Gastrocnemius medialis (tissue), 4 donors: ENCODE data around the gene DPYD. TPM values are rescaled to one million over a fixed set of nuclear protein-coding genes. Genes with fewer than 3 reads are reported as not detected.

ENCODE experiments used
- ATAC-seq, 2 donors: fragments of 150-250 bp; one replicate each; pipeline ENCODE4 v1.9.1; 2016
- DNase-seq, 2 donors: peaks; one replicate each; pipeline ENCODE4 v3.0.0-alpha.2; 2019
- H3K27ac ChIP-seq, 4 donors: fragments of 200-600 bp; sonication (generic); 1 replicate in 1 of 4; 2 replicates in 3 of 4; pipeline ENCODE4 v1.5.1; 2016 to 2018; ENCODE audit warnings: mild to moderate bottlenecking in 2 of 4, moderate library complexity in 1 of 4
- H3K27me3 ChIP-seq, 3 donors: fragments of 200-600 bp; sonication (generic) in 2 of 3; 1 replicate in 1 of 3; 2 replicates in 2 of 3; pipeline versions ENCODE4 v1.5.1 to v1.6.0; 2016 to 2019; ENCODE audit warnings: mild to moderate bottlenecking in 1 of 3, moderate library complexity in 1 of 3
- H3K36me3 ChIP-seq, 2 donors: fragments of 200-600 bp; sonication (generic) in 1 of 2; one replicate each; pipeline ENCODE4 v1.5.1; 2017 to 2018
- H3K4me1 ChIP-seq, 2 donors: fragments of 200-600 bp; sonication (generic) in 1 of 2; one replicate each; pipeline ENCODE4 v1.5.1; 2016 to 2017; ENCODE audit warnings: mild to moderate bottlenecking in 2 of 2
- H3K4me3 ChIP-seq, 4 donors: fragments of 200-600 bp; sonication (generic) in 3 of 4; 1 replicate in 1 of 4; 2 replicates in 3 of 4; pipeline ENCODE4 v1.5.1; 2016 to 2019; ENCODE audit warnings: mild to moderate bottlenecking in 2 of 4
- H3K9me3 ChIP-seq, 3 donors: fragments of 200-600 bp; sonication (generic) in 2 of 3; 1 replicate in 1 of 3; 2 replicates in 2 of 3; pipeline ENCODE4 v1.5.1; 2016 to 2019
- POLR2A ChIP-seq, 2 donors: fragments of 450-650 bp; IDR thresholded peaks; one replicate each; pipeline ENCODE4 v1.6.1; 2017; ENCODE audit warnings: antibody characterized with exemption in 2 of 2, mild to moderate bottlenecking in 2 of 2, moderate library complexity in 2 of 2
- in situ Hi-C, 4 donors: fragments of 200-750 bp; cut with MboI; loops; one replicate each; pipeline versions ENCODE4 v1.15.0 to v1.8.0; 2017; ENCODE audit warnings: low sequenced_read_pairs in 4 of 4
- intact Hi-C: fragments of 100-400 bp; cut with DNase I; formaldehyde crosslinking; loops from one replicate; pipeline ENCODE4 v1.15.1; 2023; ENCODE audit warnings: low total_unique reads
- total RNA-seq, 4 donors: library from RNA; depleted of rRNA; stranded (reverse); fragments of >200 nt; gene quantifications; one replicate each; pipeline versions ENCODE4 v1.1.0 to v1.2.3, GENCODE V29; 2016
- TF ChIP-seq, protein P1 (sequence below), 5 experiments: fragments of 450-650 bp in 3 of 5; fragments of 200-600 bp in 2 of 5; sonication (generic) in 2 of 5; IDR thresholded peaks in 4 of 5; conservative IDR thresholded peaks in 1 of 5; 1 replicate in 4 of 5; 2 replicates in 1 of 5; pipeline ENCODE4 v1.5.1; 2016 to 2019; ENCODE audit warnings: antibody characterized with exemption in 5 of 5, mild to moderate bottlenecking in 3 of 5, moderate library complexity in 3 of 5

Gene DPYD
- total RNA-seq, 4 donors from 2014 or later, result 4.6 to 13.9 (median 9.1) TPM

DNA sequence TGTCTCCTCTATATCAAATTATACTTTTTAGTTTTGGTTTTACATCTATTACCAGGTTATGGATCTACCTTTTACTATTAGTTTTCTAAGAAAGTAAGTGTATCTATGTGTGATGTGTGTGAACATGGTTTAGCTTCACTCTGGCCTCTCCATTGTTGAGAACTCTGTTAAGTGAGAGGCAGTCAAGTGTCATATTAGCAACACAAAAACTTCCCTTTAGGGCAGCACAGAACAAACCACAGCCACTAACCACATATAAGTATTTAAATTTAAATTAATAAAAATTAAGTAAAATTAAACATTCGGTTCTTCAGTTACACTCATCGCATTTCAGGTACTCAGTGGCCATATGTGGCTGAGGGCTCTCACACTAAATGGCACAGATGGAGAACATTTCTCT, 96.6 kb downstream of the DPYD start:
- in situ Hi-C loops, result no loop called here
- intact Hi-C loops, result loop anchor here (5.0 kb wide), 1 partner anchor 687 kb away; no protein-coding TSS in a partner anchor
- Histone ChIP-seq H3K36me3 (no peaks in the 10 kb centered on the region), H3K4me1 (peaks cover 0 to 5% of the 10 kb centered on the region in 2 donors), H3K9me3 (no peaks in the 10 kb centered on the region), H3K27ac (no peak overlapping the region), H3K4me3 (no peak overlapping the region), H3K27me3 (no peaks in the 10 kb centered on the region)
- DNase-seq, result no peak
- TF ChIP-seq POLR2A (IDR thresholded peaks at IDR 0.05), result no peak
- TF ChIP-seq, protein P1, sequence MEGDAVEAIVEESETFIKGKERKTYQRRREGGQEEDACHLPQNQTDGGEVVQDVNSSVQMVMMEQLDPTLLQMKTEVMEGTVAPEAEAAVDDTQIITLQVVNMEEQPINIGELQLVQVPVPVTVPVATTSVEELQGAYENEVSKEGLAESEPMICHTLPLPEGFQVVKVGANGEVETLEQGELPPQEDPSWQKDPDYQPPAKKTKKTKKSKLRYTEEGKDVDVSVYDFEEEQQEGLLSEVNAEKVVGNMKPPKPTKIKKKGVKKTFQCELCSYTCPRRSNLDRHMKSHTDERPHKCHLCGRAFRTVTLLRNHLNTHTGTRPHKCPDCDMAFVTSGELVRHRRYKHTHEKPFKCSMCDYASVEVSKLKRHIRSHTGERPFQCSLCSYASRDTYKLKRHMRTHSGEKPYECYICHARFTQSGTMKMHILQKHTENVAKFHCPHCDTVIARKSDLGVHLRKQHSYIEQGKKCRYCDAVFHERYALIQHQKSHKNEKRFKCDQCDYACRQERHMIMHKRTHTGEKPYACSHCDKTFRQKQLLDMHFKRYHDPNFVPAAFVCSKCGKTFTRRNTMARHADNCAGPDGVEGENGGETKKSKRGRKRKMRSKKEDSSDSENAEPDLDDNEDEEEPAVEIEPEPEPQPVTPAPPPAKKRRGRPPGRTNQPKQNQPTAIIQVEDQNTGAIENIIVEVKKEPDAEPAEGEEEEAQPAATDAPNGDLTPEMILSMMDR (IDR thresholded peaks at IDR 0.05 in 4 of 5, conservative IDR thresholded peaks at IDR 0.05 in 1 of 5), result no peak
- ATAC-seq, result no peak

DNA sequence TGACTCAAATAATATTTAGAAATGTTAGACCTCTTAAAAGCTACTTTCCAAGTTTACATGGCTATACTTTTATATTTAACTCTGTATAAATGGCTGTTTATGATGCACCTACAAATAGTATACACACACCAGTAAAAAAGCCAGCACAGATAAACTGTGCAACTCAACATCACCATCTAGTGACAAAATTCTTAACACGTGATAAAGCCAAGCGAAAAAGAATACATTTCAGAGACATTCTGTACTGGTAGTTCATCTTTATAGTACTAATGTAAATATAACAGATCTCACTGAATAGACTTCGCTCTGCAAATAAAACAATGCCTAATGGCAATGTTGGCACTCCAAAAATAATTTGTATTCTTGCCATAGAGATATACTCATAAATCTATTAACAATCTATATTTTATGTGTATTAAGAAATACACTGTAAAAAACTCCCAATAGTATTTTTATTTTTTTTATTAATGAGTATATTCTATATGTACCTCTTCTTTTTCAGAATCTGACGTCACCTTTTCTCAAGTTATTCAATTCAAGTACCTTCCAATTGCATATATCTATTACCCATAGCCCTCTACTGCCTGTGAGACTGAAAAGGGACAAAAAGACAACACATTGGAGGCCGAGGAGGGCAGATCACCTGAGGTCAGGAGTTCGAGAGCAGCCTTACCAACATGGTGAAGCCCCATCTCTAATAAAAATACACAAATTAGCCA, 100.2 kb downstream of the DPYD start:
- in situ Hi-C loops (no loop called here), intact Hi-C loops (loop anchor here (5.0 kb wide), 1 partner anchor 683 kb away; no protein-coding TSS in a partner anchor)
- no peaks in the 10 kb centered on the region for H3K27me3 ChIP-seq
- ATAC-seq, result peak in 1 of 2 donors; percentile 56
- no peaks in the 10 kb centered on the region for H3K36me3 ChIP-seq
- DNase-seq, result no peak
- H3K4me1 ChIP-seq, result peaks cover 0 to 5% of the 10 kb centered on the region in 2 donors
- peaks cover 0 to 2% (median 0%) of the 10 kb centered on the region in 3 donors for H3K9me3 ChIP-seq
- TF ChIP-seq POLR2A (IDR thresholded peaks at IDR 0.05), result no peak
- TF ChIP-seq, protein P1 (IDR thresholded peaks at IDR 0.05 in 4 of 5, conservative IDR thresholded peaks at IDR 0.05 in 1 of 5), result peak in 4 of 5 experiments; percentile 28 to 47 (median 34)
- no peak overlapping the region for H3K4me3 ChIP-seq
- no peak overlapping the region for H3K27ac ChIP-seq

DNA sequence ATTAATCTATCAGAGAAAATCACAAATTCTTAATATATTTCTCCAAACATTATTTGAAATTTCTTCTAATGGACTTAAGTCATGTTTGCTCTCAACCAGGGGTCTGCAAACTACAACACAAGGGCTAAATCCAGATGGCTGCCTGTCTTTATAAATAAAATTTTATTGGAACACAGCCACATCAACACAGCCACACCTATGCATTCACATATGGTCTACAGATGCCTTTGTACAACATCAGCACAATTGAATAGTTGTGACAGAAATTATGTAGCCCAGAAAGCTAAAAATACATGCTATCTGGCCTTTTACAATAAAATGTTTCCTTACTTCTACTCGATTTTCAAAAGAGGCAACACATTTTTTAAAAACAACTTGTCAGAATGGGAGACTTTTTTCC, 103.9 kb downstream of the DPYD start:
- Histone ChIP-seq H3K4me1 (peaks cover 0 to 5% of the 10 kb centered on the region in 2 donors), H3K27ac (no peak overlapping the region), H3K27me3 (no peaks in the 10 kb centered on the region), H3K9me3 (peaks cover 0 to 2% (median 0%) of the 10 kb centered on the region in 3 donors), H3K36me3 (no peaks in the 10 kb centered on the region), H3K4me3 (no peak overlapping the region)
- in situ Hi-C loops, result no loop called here
- no peak for TF ChIP-seq POLR2A (IDR thresholded peaks at IDR 0.05)
- TF ChIP-seq, protein P1 (IDR thresholded peaks at IDR 0.05 in 4 of 5, conservative IDR thresholded peaks at IDR 0.05 in 1 of 5), result no peak
- ATAC-seq (no peak), DNase-seq (no peak)
- intact Hi-C loops, result no loop called here

DNA sequence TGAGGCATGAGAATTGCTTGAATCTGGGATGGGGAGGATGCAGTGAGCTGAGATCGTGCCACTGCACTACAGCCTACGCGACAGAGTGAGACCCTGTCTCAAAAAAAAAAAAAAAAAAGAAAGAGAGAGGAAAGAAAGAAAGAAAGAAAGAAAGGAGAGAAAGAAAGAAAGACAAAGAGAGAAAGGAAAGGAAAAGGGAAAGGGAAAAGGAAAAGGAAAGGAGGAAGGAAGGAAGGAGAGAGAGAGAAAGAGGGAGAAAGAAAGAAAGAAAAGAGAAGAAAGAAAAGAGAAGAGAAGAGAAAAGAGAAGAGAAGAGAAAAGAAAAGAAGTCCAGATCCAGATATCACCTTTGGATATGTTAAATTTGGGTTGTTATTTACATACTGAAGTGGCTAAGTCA, 106.0 kb downstream of the DPYD start:
- ATAC-seq (no peak), DNase-seq (no peak)
- Histone ChIP-seq H3K36me3 (no peaks in the 10 kb centered on the region), H3K27ac (no peak overlapping the region), H3K9me3 (peaks cover 0 to 2% (median 0%) of the 10 kb centered on the region in 3 donors), H3K4me3 (no peak overlapping the region), H3K27me3 (no peaks in the 10 kb centered on the region), H3K4me1 (peaks cover 0 to under 1% of the 10 kb centered on the region in 2 donors)
- TF ChIP-seq, protein P1 (IDR thresholded peaks at IDR 0.05 in 4 of 5, conservative IDR thresholded peaks at IDR 0.05 in 1 of 5), result no peak
- no peak for TF ChIP-seq POLR2A (IDR thresholded peaks at IDR 0.05)
- intact Hi-C loops (no loop called here), in situ Hi-C loops (no loop called here)
